ENCODE data around the gene LIPG.

LIPG gene

GRCh38 chr18:49612515-49613033 lies 50.7 kb downstream of the LIPG start:
- no peak for DNase-seq (ENCODE audit: low read depth in 2 of 2)

- no peak for DNase-seq (ENCODE audit: low read depth in 2 of 2)
Observed at GRCh38 chr18:49613141-49613640, 51.3 kb downstream of the LIPG start.

GRCh38 chr18:49613641-49614151 lies 51.8 kb downstream of the LIPG start:
- DNase-seq (ENCODE audit: low read depth in 2 of 2) = no peak

GRCh38 chr18:49616618-49617328 lies 54.9 kb downstream of the LIPG start:
- no peak for DNase-seq (ENCODE audit: low read depth in 2 of 2)

GRCh38 chr18:49617329-49617695 lies 55.5 kb downstream of the LIPG start:
- no peak for DNase-seq (ENCODE audit: low read depth in 2 of 2)

- DNase-seq (ENCODE audit: low read depth in 2 of 2) = no peak
Observed at GRCh38 chr18:49617865-49618264, 56.0 kb downstream of the LIPG start.

GRCh38 chr18:49618742-49619681 lies 57.2 kb downstream of the LIPG start:
- DNase-seq (ENCODE audit: low read depth in 2 of 2) = no peak

GRCh38 chr18:49619801-49620200 lies 57.9 kb downstream of the LIPG start:
- no peak for DNase-seq (ENCODE audit: low read depth in 2 of 2)

- no peak for DNase-seq (ENCODE audit: low read depth in 2 of 2)
Observed at GRCh38 chr18:49621301-49621700, 59.4 kb downstream of the LIPG start.

GRCh38 chr18:49621717-49622351 lies 60.0 kb downstream of the LIPG start:
- DNase-seq (ENCODE audit: low read depth in 2 of 2) = no peak

- DNase-seq (ENCODE audit: low read depth in 2 of 2) = no peak
Observed at GRCh38 chr18:49623571-49623970, 61.7 kb downstream of the LIPG start.

- DNase-seq (ENCODE audit: low read depth in 2 of 2) = no peak
Observed at GRCh38 chr18:49625021-49625691, 63.3 kb downstream of the LIPG start.

GRCh38 chr18:49626842-49627467 lies 65.1 kb downstream of the LIPG start:
- no peak for DNase-seq (ENCODE audit: low read depth in 2 of 2)

- no peak for DNase-seq (ENCODE audit: low read depth in 2 of 2)
Observed at GRCh38 chr18:49628119-49628518, 66.3 kb downstream of the LIPG start.

GRCh38 chr18:49628881-49629795 lies 67.3 kb downstream of the LIPG start:
- no peak for DNase-seq (ENCODE audit: low read depth in 2 of 2)

- DNase-seq (ENCODE audit: low read depth in 2 of 2) = no peak
Observed at GRCh38 chr18:49630246-49630699, 68.4 kb downstream of the LIPG start.

GRCh38 chr18:49631146-49631866 lies 69.4 kb downstream of the LIPG start:
- no peak for DNase-seq (ENCODE audit: low read depth in 2 of 2)

- DNase-seq (ENCODE audit: low read depth in 2 of 2) = no peak
Observed at GRCh38 chr18:49632588-49632987, 70.7 kb downstream of the LIPG start.

- no peak for DNase-seq (ENCODE audit: low read depth in 2 of 2)
Observed at GRCh38 chr18:49638209-49638785, 76.4 kb downstream of the LIPG start.
